Muscle layer of duodenum (tissue), 2 donors: ENCODE measurements around the gene XPO5.
"Not testable (repeated sequence)": the region's sequence is repeated elsewhere in the genome, so short reads cannot be mapped to it uniquely, and the experiment has no call there.

Source experiments
- H3K27ac ChIP-seq: one replicate; pipeline ENCODE4 v1.7.0; 2013; ENCODE audit warnings: mild to moderate bottlenecking, low read length
- H3K27me3 ChIP-seq: one replicate; pipeline ENCODE4 v1.7.0; 2013; ENCODE audit warnings: low read depth, mild to moderate bottlenecking, control low read depth, low read length
- H3K36me3 ChIP-seq, 2 donors: one replicate each; pipeline ENCODE4 v1.7.0; 2013; ENCODE audit warnings: low read length in 2 of 2, control low read depth in 1 of 2, mild to moderate bottlenecking in 1 of 2; ENCODE audit not compliant: insufficient read depth in 2 of 2, control insufficient read depth in 1 of 2
- H3K4me1 ChIP-seq, 2 donors: one replicate each; pipeline ENCODE4 v1.7.0; 2013; ENCODE audit warnings: low read length in 2 of 2, mild to moderate bottlenecking in 2 of 2, control low read depth in 1 of 2, moderate library complexity in 1 of 2; ENCODE audit not compliant: insufficient read depth in 2 of 2, control insufficient read depth in 1 of 2
- H3K4me3 ChIP-seq, 2 donors: one replicate each; pipeline ENCODE4 v1.7.0; 2013; ENCODE audit warnings: low read length in 2 of 2, low read depth in 1 of 2, mild to moderate bottlenecking in 1 of 2
- H3K9me3 ChIP-seq, 2 donors: one replicate each; pipeline ENCODE4 v1.7.0; 2013; ENCODE audit warnings: low read length in 2 of 2, control low read depth in 1 of 2, mild to moderate bottlenecking in 1 of 2; ENCODE audit not compliant: control insufficient read depth in 1 of 2
- donor health status: healthy.

XPO5 gene

GRCh38 chr6:43504756-43505593 lies 70.9 kb downstream of the XPO5 start:
- H3K27ac ChIP-seq: no peak overlapping the region
- H3K4me3 ChIP-seq: no peak overlapping the region
- H3K27me3 ChIP-seq: peaks cover 11% of the 10 kb centered on the region
- peaks cover 29 to 54% of the 10 kb centered on the region in 2 donors for H3K36me3 ChIP-seq
- H3K9me3 ChIP-seq: no peaks in the 10 kb centered on the region
- H3K4me1 ChIP-seq: peaks cover 0 to 5% of the 10 kb centered on the region in 2 donors

DNA sequence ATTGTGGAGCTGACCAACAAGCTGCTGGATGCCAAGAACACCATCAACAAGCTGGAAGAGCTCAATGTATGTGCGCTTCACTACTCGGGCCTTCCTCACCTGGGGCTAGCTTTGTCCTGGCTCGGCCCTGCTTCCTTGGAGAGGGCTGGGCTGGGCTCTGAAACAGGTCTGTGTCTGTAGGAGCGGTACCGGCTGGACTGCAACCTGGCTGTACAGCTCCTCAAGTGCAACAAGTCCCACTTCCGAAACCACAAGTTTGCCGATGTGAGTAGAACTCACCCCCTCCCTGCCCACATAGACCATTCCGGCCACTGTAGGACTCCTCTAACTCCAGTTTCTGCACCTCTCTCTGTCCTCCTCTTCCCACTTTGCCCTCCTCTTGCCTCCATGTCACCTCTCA lies 72.4 kb downstream of the XPO5 start:
- no peak overlapping the region for H3K4me3 ChIP-seq
- no peak overlapping the region for H3K27ac ChIP-seq
- H3K4me1 ChIP-seq: peaks cover 0 to 9% of the 10 kb centered on the region in 2 donors
- no peaks in the 10 kb centered on the region for H3K9me3 ChIP-seq
- peaks cover 6% of the 10 kb centered on the region for H3K27me3 ChIP-seq
- H3K36me3 ChIP-seq: peaks cover 44 to 69% of the 10 kb centered on the region in 2 donors

DNA sequence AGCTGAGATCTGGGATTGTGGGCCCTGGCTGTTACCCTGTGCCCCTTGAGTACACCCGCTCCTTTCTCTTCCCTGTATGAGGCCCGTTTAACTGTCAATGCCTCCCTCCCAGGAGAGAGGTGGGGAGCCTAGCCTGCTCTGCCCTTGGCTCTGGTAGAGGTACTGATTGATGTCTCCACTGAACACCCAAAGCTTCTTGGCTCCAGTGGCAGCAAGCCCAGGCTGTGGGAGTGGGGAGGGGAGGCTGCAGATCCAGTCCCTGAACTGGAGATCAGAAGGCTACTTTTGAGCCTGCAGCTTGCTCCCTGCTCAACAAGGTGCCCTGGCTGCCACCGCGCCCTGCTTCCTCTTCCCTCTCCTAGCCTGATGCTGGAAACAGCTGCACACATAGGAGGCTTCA lies 73.2 kb downstream of the XPO5 start:
- Histone ChIP-seq H3K4me1 (peaks cover 0 to 9% of the 10 kb centered on the region in 2 donors), H3K27ac (no peak overlapping the region), H3K36me3 (peaks cover 44 to 75% of the 10 kb centered on the region in 2 donors), H3K4me3 (no peak overlapping the region), H3K9me3 (no peaks in the 10 kb centered on the region), H3K27me3 (peaks cover under 1% of the 10 kb centered on the region)

GRCh38 chr6:43500921-43501320 lies 74.9 kb downstream of the XPO5 start:
- Histone ChIP-seq H3K4me1 (peaks cover 3 to 13% of the 10 kb centered on the region in 2 donors), H3K9me3 (no peaks in the 10 kb centered on the region), H3K27me3 (no peaks in the 10 kb centered on the region), H3K36me3 (peaks cover 44 to 74% of the 10 kb centered on the region in 2 donors), H3K4me3 (no peak overlapping the region), H3K27ac (no peak overlapping the region)

GRCh38 chr6:43499028-43499815 lies 76.6 kb downstream of the XPO5 start:
- Histone ChIP-seq H3K4me3 (no peak overlapping the region), H3K27me3 (no peaks in the 10 kb centered on the region), H3K36me3 (peaks cover 41 to 57% of the 10 kb centered on the region in 2 donors), H3K27ac (no peak overlapping the region), H3K9me3 (no peaks in the 10 kb centered on the region), H3K4me1 (peaks cover 3 to 22% of the 10 kb centered on the region in 2 donors)

GRCh38 chr6:43498291-43498690 lies 77.5 kb downstream of the XPO5 start:
- H3K27me3 ChIP-seq, H3K9me3 ChIP-seq, H3K4me3 ChIP-seq, H3K27ac ChIP-seq: not testable (repeated sequence)
- H3K4me1 ChIP-seq: peaks cover 3 to 22% of the 10 kb centered on the region in 2 donors
- peaks cover 35 to 50% of the 10 kb centered on the region in 2 donors for H3K36me3 ChIP-seq

- Histone ChIP-seq H3K36me3 (peaks cover 29 to 44% of the 10 kb centered on the region in 2 donors), H3K9me3 (no peaks in the 10 kb centered on the region), H3K4me3 (no peak overlapping the region), H3K27me3 (no peaks in the 10 kb centered on the region), H3K4me1 (peaks cover 5 to 26% of the 10 kb centered on the region in 2 donors), H3K27ac (no peak overlapping the region)
Observed at GRCh38 chr6:43497689-43498088, 78.1 kb downstream of the XPO5 start.

DNA sequence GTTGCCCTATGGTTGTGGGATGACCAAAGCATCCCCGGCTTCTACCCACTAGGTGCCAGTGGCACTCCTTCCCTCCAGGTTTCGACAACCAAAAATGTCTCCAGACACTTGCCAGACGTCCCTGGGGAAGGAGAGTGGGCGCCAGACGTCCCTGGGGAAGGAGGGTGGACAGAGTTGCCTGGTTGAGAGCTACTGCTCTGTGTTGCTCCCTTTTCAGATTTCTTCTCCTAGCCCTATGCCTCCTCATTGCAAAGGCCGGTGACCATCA lies 78.8 kb downstream of the XPO5 start:
- no peaks in the 10 kb centered on the region for H3K9me3 ChIP-seq
- no peak overlapping the region for H3K27ac ChIP-seq
- H3K36me3 ChIP-seq: peaks cover 24 to 38% of the 10 kb centered on the region in 2 donors
- no peak overlapping the region for H3K4me3 ChIP-seq
- H3K27me3 ChIP-seq: no peaks in the 10 kb centered on the region
- peaks cover 11 to 32% of the 10 kb centered on the region in 2 donors for H3K4me1 ChIP-seq

DNA sequence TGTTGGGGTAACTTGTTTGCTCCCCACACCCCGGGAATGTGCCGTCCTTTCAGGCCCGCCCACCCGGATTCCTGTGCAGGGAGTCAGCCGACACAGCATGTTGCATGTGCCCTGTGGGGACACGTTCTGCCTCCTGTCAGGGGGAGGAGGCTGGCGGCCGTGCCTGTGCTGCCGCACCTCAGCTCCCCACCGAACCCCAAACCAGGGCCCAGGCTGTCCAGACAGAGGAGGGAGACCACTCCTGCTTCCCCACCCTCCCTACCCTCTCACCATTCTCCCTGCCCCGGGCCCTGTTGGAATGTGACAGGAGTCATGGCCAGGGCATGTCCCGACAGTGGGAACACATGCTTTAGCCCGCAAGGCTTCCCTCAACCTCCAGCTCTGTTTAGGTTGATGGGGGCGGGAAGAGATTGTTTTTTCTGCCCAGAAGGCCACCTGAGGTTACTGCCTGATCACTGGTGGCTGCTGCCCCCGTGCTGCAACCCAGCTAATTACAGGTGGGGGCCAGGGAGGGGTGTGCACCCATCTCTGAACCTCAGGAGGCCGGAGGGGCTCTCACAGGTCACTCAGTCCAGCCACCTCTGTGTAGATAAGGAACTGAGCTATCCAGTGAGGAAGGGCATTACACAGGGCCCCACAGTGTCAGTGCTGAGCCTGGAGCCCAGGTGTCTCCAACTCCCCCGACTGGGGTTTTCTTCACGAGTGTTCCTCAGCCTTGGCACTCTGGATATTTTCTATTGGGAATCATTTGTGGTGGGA lies 79.3 kb downstream of the XPO5 start:
- H3K9me3 ChIP-seq: no peaks in the 10 kb centered on the region
- no peak overlapping the region for H3K27ac ChIP-seq
- peaks cover 15 to 37% of the 10 kb centered on the region in 2 donors for H3K4me1 ChIP-seq
- H3K36me3 ChIP-seq: peaks cover 24 to 37% of the 10 kb centered on the region in 2 donors
- H3K4me3 ChIP-seq: no peak overlapping the region
- no peaks in the 10 kb centered on the region for H3K27me3 ChIP-seq

GRCh38 chr6:43495409-43495941 lies 80.4 kb downstream of the XPO5 start:
- Histone ChIP-seq H3K27ac (no peak overlapping the region), H3K4me1 (peaks cover 16 to 37% of the 10 kb centered on the region in 2 donors), H3K4me3 (no peak overlapping the region), H3K27me3 (no peaks in the 10 kb centered on the region), H3K9me3 (no peaks in the 10 kb centered on the region), H3K36me3 (peaks cover 20 to 26% of the 10 kb centered on the region in 2 donors)

- Histone ChIP-seq H3K4me3 (no peak overlapping the region), H3K27me3 (no peaks in the 10 kb centered on the region), H3K9me3 (no peaks in the 10 kb centered on the region), H3K4me1 (peaks cover 19 to 42% of the 10 kb centered on the region in 2 donors), H3K36me3 (peaks cover 13 to 19% of the 10 kb centered on the region in 2 donors), H3K27ac (no peak overlapping the region)
Observed at GRCh38 chr6:43494766-43495165, 81.1 kb downstream of the XPO5 start.
